Esophagus muscularis mucosa (tissue), 4 donors: ENCODE measurements around the gene ZNF557. TPM values are rescaled to one million over a fixed set of nuclear protein-coding genes. Genes with fewer than 3 reads are reported as not detected.
"Not testable (repeated sequence)": the region's sequence is repeated elsewhere in the genome, so short reads cannot be mapped to it uniquely, and the experiment has no call there.

Experiments used
- DNase-seq: peaks from one replicate; pipeline ENCODE4 v3.0.0-alpha.2; 2017; ENCODE audit errors: extremely low spot score
- H3K27ac ChIP-seq, 4 donors: fragments of 200-600 bp; sonication (generic); replicated peaks in 1 of 4; 1 replicate in 3 of 4; 2 replicates in 1 of 4; pipeline ENCODE4 v1.5.1; 2016 to 2019; ENCODE audit warnings: mild to moderate bottlenecking in 1 of 4
- H3K27me3 ChIP-seq, 4 donors: fragments of 200-600 bp; sonication (generic); one replicate each; pipeline versions ENCODE4 v1.5.1 to v1.6.0; 2016 to 2019
- H3K36me3 ChIP-seq, 4 donors: fragments of 200-600 bp; sonication (generic); one replicate each; pipeline ENCODE4 v1.5.1; 2016 to 2019
- H3K4me1 ChIP-seq, 4 donors: fragments of 200-600 bp; sonication (generic); one replicate each; pipeline ENCODE4 v1.5.1; 2016 to 2019
- H3K4me3 ChIP-seq, 4 donors: fragments of 200-600 bp; sonication (generic); 1 replicate in 2 of 4; 2 replicates in 2 of 4; pipeline ENCODE4 v1.5.1; 2016 to 2019; ENCODE audit warnings: mild to moderate bottlenecking in 4 of 4, moderate library complexity in 1 of 4
- H3K9me3 ChIP-seq, 4 donors: fragments of 200-600 bp; sonication (generic); 1 replicate in 3 of 4; 2 replicates in 1 of 4; pipeline ENCODE4 v1.5.1; 2016 to 2019
- EP300 ChIP-seq: sonication (generic); formaldehyde crosslinking; IDR thresholded peaks from one replicate; pipeline ENCODE4 v1.6.1; 2017; ENCODE audit warnings: antibody characterized with exemption
- POLR2A ChIP-seq: fragments of 450-650 bp; IDR thresholded peaks from one replicate; pipeline ENCODE4 v1.6.1; 2017; ENCODE audit warnings: antibody characterized with exemption, moderate library complexity, mild to moderate bottlenecking, low read depth
- POLR2AphosphoS5 ChIP-seq, 2 donors: sonication (generic); formaldehyde crosslinking; IDR thresholded peaks; one replicate each; pipeline ENCODE4 v1.6.1; 2017; ENCODE audit warnings: antibody characterized with exemption in 2 of 2
- WGBS: methylation state at CpG from one replicate; pipeline ENCODE4 v1.1.5; 2018; 5-methylcytosine and 5-hydroxymethylcytosine counted together
- intact Hi-C: fragments of 100-400 bp; cut with DNase I; formaldehyde crosslinking; loops from one replicate; pipeline ENCODE4 v1.15.1; 2023
- total RNA-seq, 4 donors: library from RNA; depleted of rRNA; stranded (reverse); fragments of >200 nt; gene quantifications; one replicate each; pipeline versions ENCODE4 v1.1.0 to v1.2.1, GENCODE V29; 2016
- TF ChIP-seq, protein P1 (sequence below), 3 experiments: fragments of 200-600 bp in 2 of 3; fragments of 450-650 bp in 1 of 3; sonication (generic) in 2 of 3; IDR thresholded peaks; one replicate each; pipeline ENCODE4 v1.5.1; 2017 to 2019; ENCODE audit warnings: antibody characterized with exemption in 3 of 3, mild to moderate bottlenecking in 2 of 3, moderate library complexity in 1 of 3

The ZNF557 gene
- total RNA-seq, 4 donors from 2014 or later: 5.5 to 9.0 (median 8.3) TPM

GRCh38 chr19:7056371-7056770, 13.1 kb upstream of the ZNF557 start:
- H3K4me3 ChIP-seq, intact Hi-C loops, H3K27me3 ChIP-seq, H3K36me3 ChIP-seq, H3K9me3 ChIP-seq, H3K27ac ChIP-seq, DNase-seq, H3K4me1 ChIP-seq: not testable (repeated sequence)
- no CpG with 5 or more reads among the region's 16 CpGs for WGBS

DNA sequence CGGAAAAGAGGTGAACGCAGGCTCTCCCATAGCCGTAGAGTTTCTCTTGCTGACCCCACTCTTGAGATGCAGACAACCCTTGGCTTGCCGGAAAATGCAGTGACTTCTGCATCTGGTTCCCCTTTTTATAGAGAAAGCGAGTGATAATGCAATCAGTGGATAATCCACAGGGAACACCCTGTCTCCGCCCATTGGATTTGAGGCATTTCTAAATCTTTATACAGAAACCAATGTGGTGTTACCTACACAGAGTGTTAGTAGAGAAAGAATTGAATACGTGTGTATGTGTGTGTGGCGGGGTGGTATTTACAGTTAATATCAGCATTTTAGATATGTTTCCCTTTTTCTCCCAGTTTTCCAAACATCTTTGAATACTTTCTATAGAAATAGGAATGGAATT, 10.9 kb upstream of the ZNF557 start, which contains the start of gene MBD3L3:
MBD3L3 (minus strand) TSS at position 101 of the 400 bp plus-strand sequence; CDS start at position 30, 71 bp downstream.
- no CpG with 5 or more reads among the region's 8 CpGs for WGBS
- H3K27ac ChIP-seq, H3K9me3 ChIP-seq, DNase-seq, H3K4me3 ChIP-seq, H3K27me3 ChIP-seq, intact Hi-C loops, H3K4me1 ChIP-seq, H3K36me3 ChIP-seq: not testable (repeated sequence)

DNA sequence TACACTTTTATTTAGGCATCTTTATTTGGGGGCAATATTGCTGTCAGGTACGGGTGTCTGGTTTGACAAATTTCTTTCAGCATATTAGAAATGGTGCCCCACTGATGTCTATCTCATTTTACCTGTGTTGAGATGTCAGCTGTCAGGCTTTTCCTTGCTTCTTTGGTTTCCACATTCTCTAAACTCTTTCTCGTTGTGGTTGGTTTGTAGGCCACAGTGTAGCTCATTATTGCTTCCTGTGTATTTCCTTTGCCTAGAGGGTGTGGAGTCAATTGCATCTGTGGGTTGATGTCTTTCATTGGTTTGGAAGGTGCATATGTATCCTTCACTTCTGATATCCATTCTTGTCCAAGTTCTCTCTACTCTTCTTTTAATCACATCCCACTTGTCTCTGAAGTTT, 9.5 kb upstream of the ZNF557 start:
- H3K27ac ChIP-seq, DNase-seq, H3K27me3 ChIP-seq, H3K9me3 ChIP-seq, H3K36me3 ChIP-seq, H3K4me1 ChIP-seq, H3K4me3 ChIP-seq: not testable (repeated sequence)
- 75% methylated on average over 2 of the region's 2 CpGs for WGBS
- intact Hi-C loops: loop anchor here (10.0 kb wide), 1 partner anchor 315 kb away; no protein-coding TSS in a partner anchor

- TF ChIP-seq POLR2AphosphoS5 (IDR thresholded peaks at IDR 0.05) (no peak), POLR2A (no peak), EP300 (no peak)
- TF ChIP-seq, protein P1, sequence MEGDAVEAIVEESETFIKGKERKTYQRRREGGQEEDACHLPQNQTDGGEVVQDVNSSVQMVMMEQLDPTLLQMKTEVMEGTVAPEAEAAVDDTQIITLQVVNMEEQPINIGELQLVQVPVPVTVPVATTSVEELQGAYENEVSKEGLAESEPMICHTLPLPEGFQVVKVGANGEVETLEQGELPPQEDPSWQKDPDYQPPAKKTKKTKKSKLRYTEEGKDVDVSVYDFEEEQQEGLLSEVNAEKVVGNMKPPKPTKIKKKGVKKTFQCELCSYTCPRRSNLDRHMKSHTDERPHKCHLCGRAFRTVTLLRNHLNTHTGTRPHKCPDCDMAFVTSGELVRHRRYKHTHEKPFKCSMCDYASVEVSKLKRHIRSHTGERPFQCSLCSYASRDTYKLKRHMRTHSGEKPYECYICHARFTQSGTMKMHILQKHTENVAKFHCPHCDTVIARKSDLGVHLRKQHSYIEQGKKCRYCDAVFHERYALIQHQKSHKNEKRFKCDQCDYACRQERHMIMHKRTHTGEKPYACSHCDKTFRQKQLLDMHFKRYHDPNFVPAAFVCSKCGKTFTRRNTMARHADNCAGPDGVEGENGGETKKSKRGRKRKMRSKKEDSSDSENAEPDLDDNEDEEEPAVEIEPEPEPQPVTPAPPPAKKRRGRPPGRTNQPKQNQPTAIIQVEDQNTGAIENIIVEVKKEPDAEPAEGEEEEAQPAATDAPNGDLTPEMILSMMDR (IDR thresholded peaks at IDR 0.05): no peak
- DNase-seq: no peak
- H3K4me1 ChIP-seq: no peaks in the 10 kb centered on the region
- H3K27me3 ChIP-seq: no peaks in the 10 kb centered on the region
- 74% methylated on average over 4 of the region's 4 CpGs for WGBS
- intact Hi-C loops: loop anchor here (10.0 kb wide), 1 partner anchor 319 kb away; no protein-coding TSS in a partner anchor
- no peaks in the 10 kb centered on the region for H3K9me3 ChIP-seq
- no peaks in the 10 kb centered on the region for H3K36me3 ChIP-seq
- no peak overlapping the region for H3K27ac ChIP-seq
- H3K4me3 ChIP-seq: no peak overlapping the region
Measured at GRCh38 chr19:7063339-7063738, 6.2 kb upstream of the ZNF557 start.

- H3K4me1 ChIP-seq: peaks cover 0 to 3% (median 1%) of the 10 kb centered on the region in 4 donors
- H3K27me3 ChIP-seq: no peaks in the 10 kb centered on the region
- no peak for DNase-seq
- intact Hi-C loops: loop anchor here (10.0 kb wide), 1 partner anchor 319 kb away; no protein-coding TSS in a partner anchor
- no peaks in the 10 kb centered on the region for H3K36me3 ChIP-seq
- WGBS: 96% methylated on average over 9 of the region's 9 CpGs
- no peak overlapping the region for H3K27ac ChIP-seq
- no peak for TF ChIP-seq POLR2A
- TF ChIP-seq POLR2AphosphoS5 (IDR thresholded peaks at IDR 0.05): no peak
- TF ChIP-seq, protein P1 (IDR thresholded peaks at IDR 0.05): no peak
- TF ChIP-seq EP300: no peak
- no peak overlapping the region for H3K4me3 ChIP-seq
- H3K9me3 ChIP-seq: no peaks in the 10 kb centered on the region
Measured at GRCh38 chr19:7063764-7064418, 5.6 kb upstream of the ZNF557 start.

DNA sequence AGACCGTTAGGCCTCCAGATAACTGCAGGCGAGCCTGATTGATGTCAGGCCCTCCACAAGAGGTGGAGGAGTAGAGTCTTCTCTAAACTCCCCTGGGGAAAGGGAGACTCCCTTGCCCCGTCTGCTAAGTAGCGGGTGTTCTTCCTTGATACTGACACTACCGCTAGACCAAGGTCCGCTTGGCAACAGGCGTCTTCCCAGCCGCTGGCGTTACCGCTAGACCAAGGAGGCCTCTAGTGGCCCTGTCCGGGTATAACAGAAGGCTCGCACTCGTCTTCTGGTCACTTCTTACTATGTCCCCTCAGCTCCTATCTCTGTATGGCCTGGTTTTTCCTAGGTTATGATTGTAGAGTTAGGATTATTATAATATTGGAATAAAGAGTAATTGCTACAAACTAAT, 2.4 kb upstream of the ZNF557 start:
- intact Hi-C loops: loop anchor here (10.0 kb wide), 1 partner anchor 322 kb away; no protein-coding TSS in a partner anchor
- Histone ChIP-seq H3K36me3 (peaks cover 10 to 16% (median 15%) of the 10 kb centered on the region in 4 donors), H3K4me1 (peaks cover 11 to 22% (median 14%) of the 10 kb centered on the region in 4 donors)
- TF ChIP-seq, protein P1 (IDR thresholded peaks at IDR 0.05): peak; percentile 8 to 30 (median 27)
- H3K4me3 ChIP-seq, H3K9me3 ChIP-seq, H3K27me3 ChIP-seq, H3K27ac ChIP-seq, DNase-seq: not testable (repeated sequence)
- WGBS: 36% methylated on average over 9 of the region's 13 CpGs
